NCI-H460 (cell line): Measurements from ENCODE around the gene IST1. TPM values are rescaled to one million over a fixed set of nuclear protein-coding genes. Genes with fewer than 3 reads are reported as not detected.

Source experiments
- DNase-seq: peaks from one replicate; pipeline ENCODE4 v3.0.0-alpha.2; 2016; ENCODE audit warnings: low read depth; ENCODE audit errors: extremely low read depth
- total RNA-seq: library from RNA; depleted of rRNA; stranded (reverse); fragments of >200 nt; shearing (Covaris generic); gene quantifications from 2 replicates; pipeline ENCODE4 v1.2.3, GENCODE V29; 2014; rRNA removed

Gene IST1
- total RNA-seq, 1 experiment from 2014 or later = 138 TPM

DNA sequence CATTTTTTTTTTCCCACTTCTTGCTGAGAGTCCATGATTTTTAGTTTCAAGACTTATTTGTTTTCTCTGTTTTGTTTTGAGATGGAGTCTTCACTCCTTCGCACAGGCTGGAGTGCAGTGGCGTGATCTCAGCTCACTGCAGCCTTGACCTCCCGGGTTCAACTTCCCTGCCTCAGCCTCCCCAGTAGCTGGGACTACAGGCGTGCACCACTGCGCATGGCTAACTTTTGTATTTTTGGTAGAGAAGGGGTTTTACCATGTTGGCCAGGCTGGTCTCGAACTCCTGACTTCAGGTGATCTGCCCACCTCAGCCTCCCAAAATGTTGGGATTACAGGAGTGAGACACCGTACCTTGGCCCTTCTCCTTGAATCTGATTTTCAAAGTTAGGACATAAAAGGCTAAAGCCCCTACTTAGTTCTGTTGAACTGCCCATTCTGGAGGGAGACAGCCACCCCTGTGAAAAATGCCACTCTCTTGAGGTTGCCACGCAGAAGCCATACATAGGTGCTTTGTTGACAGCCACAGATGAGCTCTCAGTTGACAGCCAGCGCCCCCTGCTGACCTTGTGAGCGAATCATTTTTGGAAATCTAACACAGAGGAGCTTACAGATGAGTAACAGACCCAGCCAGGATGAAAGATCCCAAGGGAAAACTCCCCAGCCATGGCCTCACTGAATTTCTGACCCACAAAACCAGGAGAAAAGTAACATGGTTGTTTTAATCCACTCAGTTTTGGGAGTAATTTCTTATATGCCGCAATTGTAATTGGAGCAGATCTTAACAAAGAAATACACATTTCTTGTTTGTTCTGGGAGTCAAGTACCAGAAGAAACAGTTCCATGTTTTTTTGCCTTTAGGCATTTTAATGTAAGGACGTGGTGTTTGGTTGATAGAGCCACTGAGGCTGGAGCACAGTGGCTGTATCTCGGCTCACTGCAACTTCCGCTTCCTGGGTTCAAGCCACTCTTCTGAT, 66.0 kb downstream of the IST1 start:
- peak; percentile 75 for DNase-seq

DNA sequence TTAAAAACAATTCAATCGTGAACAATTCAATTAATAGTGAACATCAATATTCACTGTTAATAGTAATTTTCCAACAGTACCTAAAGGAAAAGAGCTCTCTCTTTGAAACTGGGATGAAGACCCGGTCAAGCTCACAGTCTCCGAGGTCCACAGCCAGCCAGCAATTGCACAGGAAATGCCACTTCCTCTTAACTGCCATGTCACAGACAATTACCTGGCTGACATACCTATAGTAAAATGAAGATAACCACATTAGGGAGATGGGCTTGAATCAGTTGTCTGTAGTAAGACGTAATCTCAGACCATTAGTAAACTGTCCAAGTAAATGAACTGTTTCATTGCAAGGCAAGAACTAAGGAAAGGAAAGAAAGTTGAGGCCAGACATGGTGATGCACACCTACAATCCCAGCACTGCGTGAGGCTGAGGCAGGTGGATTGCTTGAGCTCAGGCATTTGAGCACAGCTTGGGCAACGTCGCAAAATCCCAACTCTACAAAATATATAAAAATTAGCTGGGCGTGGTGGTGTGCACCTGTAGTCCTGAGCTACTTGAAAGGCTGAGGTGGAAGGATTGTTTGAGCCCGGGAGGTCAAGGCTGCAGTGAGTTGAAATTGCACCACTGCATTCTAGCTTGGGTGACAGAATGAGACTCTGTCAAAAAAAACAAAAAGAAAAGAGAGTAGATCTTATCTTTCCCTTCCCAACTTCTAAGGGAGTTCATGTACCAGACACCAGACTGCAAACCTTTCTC, 68.0 kb downstream of the IST1 start:
- DNase-seq = no peak

DNA sequence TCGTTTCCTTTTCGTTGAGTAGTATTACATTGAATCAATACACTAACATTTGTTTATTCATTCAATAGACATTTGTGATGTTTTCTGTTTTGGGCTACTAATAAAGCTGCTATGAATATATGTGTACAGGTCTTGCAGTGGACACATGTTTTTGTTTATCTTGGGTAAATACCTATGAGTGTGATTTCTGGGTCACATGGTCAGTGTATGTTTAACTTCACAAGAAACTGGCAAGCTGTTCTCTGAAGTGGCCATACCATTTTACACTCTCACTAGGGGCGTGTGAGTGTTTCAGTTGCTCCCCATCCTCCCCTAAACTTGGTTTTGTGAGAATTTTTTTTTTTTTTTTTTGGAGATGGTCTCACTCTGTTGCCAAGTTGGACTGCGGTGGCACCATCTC, 69.9 kb downstream of the IST1 start:
- DNase-seq = no peak

DNA sequence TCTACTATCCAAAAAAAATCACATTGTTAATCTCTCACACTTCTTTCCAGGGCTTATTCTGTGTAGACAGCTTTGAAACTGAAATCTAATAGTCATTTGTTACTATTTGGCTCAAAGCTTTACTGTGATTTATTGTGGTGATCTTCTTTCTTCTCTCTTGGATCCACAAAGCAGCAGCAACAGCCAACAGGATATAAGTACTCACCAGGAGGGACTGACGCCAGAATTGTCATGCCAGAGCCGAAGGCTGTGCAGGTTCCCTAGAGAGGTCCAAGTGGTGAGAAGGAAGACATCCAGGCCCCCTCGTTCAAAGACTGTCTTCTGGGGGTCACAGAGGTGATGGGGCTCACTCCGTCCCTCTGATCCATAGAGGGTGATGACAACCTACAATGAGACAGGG, 71.6 kb downstream of the IST1 start:
- DNase-seq = no peak

DNA sequence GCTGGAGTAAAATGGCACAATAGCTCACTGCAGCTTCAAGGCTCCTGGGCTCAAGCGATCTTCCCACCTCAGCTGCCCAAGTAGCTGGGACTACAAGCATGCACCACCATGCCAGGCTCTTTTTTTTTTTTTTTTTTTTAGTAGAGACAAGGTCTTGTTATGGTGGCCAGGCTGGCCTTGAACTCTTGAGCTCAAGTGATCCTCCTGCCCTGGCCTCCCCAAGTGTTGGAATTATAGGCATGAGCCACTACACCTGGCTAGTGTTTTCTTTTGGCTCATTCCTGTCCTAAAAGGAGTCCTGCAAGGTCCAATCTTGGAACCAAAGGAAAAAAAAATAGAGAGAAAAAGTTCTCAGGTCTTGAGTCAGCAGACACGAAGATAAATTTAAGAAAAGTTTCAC, 74.0 kb downstream of the IST1 start:
- no peak for DNase-seq

- no peak for DNase-seq
These were observed 76.2 kb downstream of the IST1 start for GRCh38 chr16:71971571-71971970.

DNA sequence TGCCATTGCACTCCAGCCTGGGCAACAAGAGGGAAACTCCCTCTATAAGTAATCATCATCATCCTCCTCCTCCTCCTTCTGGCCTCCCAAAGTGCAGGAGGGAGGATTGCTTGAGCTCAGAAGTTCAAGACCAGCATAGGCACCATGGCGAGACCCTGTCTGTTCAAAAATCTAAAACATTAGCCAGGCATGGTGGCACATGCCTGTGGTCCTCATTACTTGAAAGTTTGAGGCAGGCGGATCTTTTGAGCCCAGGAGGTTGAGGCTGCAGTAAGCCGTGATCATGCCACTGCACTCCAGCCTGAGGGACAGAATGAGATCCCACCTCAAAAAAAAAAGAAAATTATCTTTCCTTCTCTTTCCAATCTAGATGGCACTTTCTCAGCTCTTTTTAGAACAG, 77.0 kb downstream of the IST1 start:
- DNase-seq = no peak

DNA sequence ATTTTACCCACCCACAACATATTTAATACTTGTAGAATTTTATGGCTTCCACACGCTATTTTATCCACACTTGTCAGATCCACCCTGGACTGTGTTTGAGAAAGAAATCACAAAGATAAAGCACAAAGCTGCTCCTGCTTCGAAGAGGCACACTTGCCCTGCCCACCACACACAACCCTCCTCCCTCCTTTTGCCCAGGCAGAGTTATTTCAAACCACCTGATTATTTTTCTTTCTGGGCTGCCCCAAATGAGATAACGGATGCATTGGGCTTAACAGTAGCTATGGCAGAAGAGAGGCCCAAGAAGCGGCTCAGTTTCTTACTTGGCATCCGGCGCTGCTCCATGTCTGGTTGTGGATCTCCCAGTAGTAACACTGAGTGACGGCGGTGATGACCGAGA, 77.7 kb downstream of the IST1 start:
- no peak for DNase-seq

DNA sequence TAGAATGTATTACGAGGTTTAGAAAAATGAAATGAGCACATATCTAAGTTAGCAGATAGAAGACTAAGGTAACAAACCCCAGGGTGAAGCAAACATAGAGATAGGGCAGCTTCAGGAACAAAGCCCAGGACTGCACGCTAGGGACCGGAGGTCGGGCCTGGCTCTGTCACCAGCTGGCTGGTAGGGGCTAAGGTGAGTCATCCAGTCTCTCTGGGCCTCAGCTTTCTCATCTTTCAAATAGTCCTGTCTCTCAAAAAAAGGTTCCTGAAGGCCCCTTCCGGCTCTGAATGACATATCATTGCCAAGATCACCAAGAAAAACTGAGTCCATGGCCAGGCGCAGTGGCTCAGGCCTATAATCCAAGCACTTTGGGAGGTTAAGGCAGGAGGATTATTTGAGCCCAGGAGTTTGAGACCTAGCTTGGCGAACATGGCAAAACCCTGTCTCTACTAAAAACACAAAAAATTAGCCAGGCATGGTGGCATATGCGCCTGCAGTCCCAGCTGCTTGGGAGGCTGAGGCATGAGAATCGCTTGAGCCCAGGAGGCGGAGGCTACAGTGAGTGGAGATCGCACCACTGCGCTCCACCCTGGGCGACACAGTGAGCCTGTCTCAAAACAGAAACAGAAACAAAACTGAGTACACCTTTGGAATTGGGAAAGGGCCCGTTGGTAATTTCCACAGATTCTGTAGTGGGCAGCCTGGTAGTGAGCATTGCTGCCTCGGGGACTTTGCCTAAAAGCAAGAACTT, 78.9 kb downstream of the IST1 start:
- no peak for DNase-seq

Other genes with a start within 250 kb of the IST1 start
- gene PHLPP2, start 170.8 kb upstream of the IST1 start, total RNA-seq = 7.1 and 8.2 TPM in 2 replicates
- 32.7 and 33.4 TPM in 2 replicates for gene AP1G1, start 86.7 kb upstream of the IST1 start, total RNA-seq
- 10.6 and 10.9 TPM in 2 replicates for gene ATXN1L, start 49.6 kb upstream of the IST1 start, total RNA-seq
- 3.5 and 5.5 TPM in 2 replicates for gene ZNF821, start 11.3 kb upstream of the IST1 start, total RNA-seq
- not detected in 2 replicates for gene PKD1L3, start 104.9 kb downstream of the IST1 start, total RNA-seq
- gene DHODH, start 113.2 kb downstream of the IST1 start, total RNA-seq = 9.5 and 12.0 TPM in 2 replicates
- gene HP, start 159.0 kb downstream of the IST1 start, total RNA-seq = not detected in 2 replicates
- not detected in 2 replicates for gene HPR, start 167.7 kb downstream of the IST1 start, total RNA-seq
- gene TXNL4B, start 198.1 kb downstream of the IST1 start, total RNA-seq = 15.1 and 16.5 TPM in 2 replicates
- gene DHX38, start 198.3 kb downstream of the IST1 start, total RNA-seq = 24.6 and 33.6 TPM in 2 replicates